ENCODE results near the gene MINAR1.
"Not testable (repeated sequence)": the region's sequence is repeated elsewhere in the genome, so short reads cannot be mapped to it uniquely, and the experiment has no call there.

The MINAR1 gene

GRCh38 chr15:79431636-79432344, at the start of gene MINAR1:
MINAR1 (plus strand) TSS chr15:79432336; CDS start chr15:79456148, 23,812 bp downstream.
- DNase-seq, result no peak

GRCh38 chr15:79394231-79394630, 37.9 kb upstream of the MINAR1 start:
- DNase-seq, result no peak

GRCh38 chr15:79396850-79397249, 35.3 kb upstream of the MINAR1 start:
- no peak for DNase-seq

- DNase-seq, result no peak
Observed at GRCh38 chr15:79397269-79397910, 34.7 kb upstream of the MINAR1 start.

- no peak for DNase-seq
Observed at GRCh38 chr15:79399606-79400005, 32.5 kb upstream of the MINAR1 start.

- DNase-seq, result no peak
Observed at GRCh38 chr15:79400650-79401049, 31.5 kb upstream of the MINAR1 start.

- DNase-seq, result no peak
Observed at GRCh38 chr15:79401301-79401700, 30.8 kb upstream of the MINAR1 start.

GRCh38 chr15:79402136-79402535, 30.0 kb upstream of the MINAR1 start:
- no peak for DNase-seq

GRCh38 chr15:79403501-79403900, 28.6 kb upstream of the MINAR1 start:
- no peak for DNase-seq

- no peak for DNase-seq
Observed at GRCh38 chr15:79406210-79406609, 25.9 kb upstream of the MINAR1 start.

- no peak for DNase-seq
Observed at GRCh38 chr15:79408041-79408440, 24.1 kb upstream of the MINAR1 start.

- no peak for DNase-seq
Observed at GRCh38 chr15:79410237-79410636, 21.9 kb upstream of the MINAR1 start.

- DNase-seq, result no peak
Observed at GRCh38 chr15:79412010-79412409, 20.1 kb upstream of the MINAR1 start.

GRCh38 chr15:79412429-79412828, 19.7 kb upstream of the MINAR1 start:
- DNase-seq, result no peak

GRCh38 chr15:79416876-79417275, 15.3 kb upstream of the MINAR1 start:
- no peak for DNase-seq

GRCh38 chr15:79418693-79419279, 13.3 kb upstream of the MINAR1 start:
- DNase-seq, result no peak

- DNase-seq, result no peak
Observed at GRCh38 chr15:79425591-79426295, 6.4 kb upstream of the MINAR1 start.

- DNase-seq, result not testable (repeated sequence)
Observed at GRCh38 chr15:79426899-79427298, 5.2 kb upstream of the MINAR1 start.

- DNase-seq, result no peak
Observed at GRCh38 chr15:79427781-79428598, 4.1 kb upstream of the MINAR1 start.

- no peak for DNase-seq
Observed at GRCh38 chr15:79430901-79431635, 1.1 kb upstream of the MINAR1 start.

GRCh38 chr15:79432345-79433275, 474 bp downstream of the MINAR1 start:
- DNase-seq, result no peak

Data from activated CD4-positive, CD25-positive, alpha-beta regulatory T cell (primary cell).